ENCODE data around the gene EXOC8.

The EXOC8 gene

GRCh38 chr1:231334079-231334666, 3.5 kb downstream of the EXOC8 start:
- no peak for TF ChIP-seq MAX (IDR thresholded peaks at IDR 0.05)
- TF ChIP-seq TAF1 (IDR thresholded peaks at IDR 0.05; ENCODE audit: low read depth): no peak
- TF ChIP-seq USF1 (IDR thresholded peaks at IDR 0.05): no peak
- TF ChIP-seq FOXM1 (IDR thresholded peaks at IDR 0.05; ENCODE audit: borderline replicate concordance, low read depth): no peak
- TF ChIP-seq REST (IDR thresholded peaks at IDR 0.05; ENCODE audit: low read depth): no peak
- TF ChIP-seq NFIC (IDR thresholded peaks at IDR 0.05): no peak
- no peak for TF ChIP-seq YY1 (IDR thresholded peaks at IDR 0.05; ENCODE audit: low read depth)

GRCh38 chr1:231332761-231333160, 4.9 kb downstream of the EXOC8 start:
- TF ChIP-seq MAX (IDR thresholded peaks at IDR 0.05): no peak
- TF ChIP-seq YY1 (IDR thresholded peaks at IDR 0.05; ENCODE audit: low read depth): no peak
- no peak for TF ChIP-seq CREB1 (IDR thresholded peaks at IDR 0.05; ENCODE audit: low read depth)
- TF ChIP-seq EP300 (IDR thresholded peaks at IDR 0.05; ENCODE audit: borderline replicate concordance): no peak
- TF ChIP-seq REST (IDR thresholded peaks at IDR 0.05; ENCODE audit: low read depth): no peak
- no peak for TF ChIP-seq TCF12 (IDR thresholded peaks at IDR 0.05; ENCODE audit: low read depth)
- TF ChIP-seq CEBPB (IDR thresholded peaks at IDR 0.05): no peak
- TF ChIP-seq ZBTB7A (IDR thresholded peaks at IDR 0.05; ENCODE audit: low read depth): no peak
- no peak for TF ChIP-seq USF1 (IDR thresholded peaks at IDR 0.05)
- TF ChIP-seq NFIC (IDR thresholded peaks at IDR 0.05): no peak
- TF ChIP-seq FOXM1 (IDR thresholded peaks at IDR 0.05; ENCODE audit: borderline replicate concordance, low read depth): no peak
- TF ChIP-seq TAF1 (IDR thresholded peaks at IDR 0.05; ENCODE audit: low read depth): no peak
- no peak for TF ChIP-seq EGR1 (IDR thresholded peaks at IDR 0.05)
- TF ChIP-seq TEAD4 (IDR thresholded peaks at IDR 0.05): no peak
- no peak for TF ChIP-seq RAD21 (IDR thresholded peaks at IDR 0.05; ENCODE audit: low read depth)

GRCh38 chr1:231329483-231329882, 8.2 kb downstream of the EXOC8 start:
- TF ChIP-seq CEBPB (IDR thresholded peaks at IDR 0.05): no peak
- TF ChIP-seq YY1 (IDR thresholded peaks at IDR 0.05; ENCODE audit: low read depth): no peak
- no peak for TF ChIP-seq USF1 (IDR thresholded peaks at IDR 0.05)
- no peak for TF ChIP-seq EP300 (IDR thresholded peaks at IDR 0.05; ENCODE audit: borderline replicate concordance)
- no peak for TF ChIP-seq ZBTB7A (IDR thresholded peaks at IDR 0.05; ENCODE audit: low read depth)

- no peak for TF ChIP-seq NFIC (IDR thresholded peaks at IDR 0.05)
- TF ChIP-seq EP300 (IDR thresholded peaks at IDR 0.05; ENCODE audit: borderline replicate concordance): no peak
- TF ChIP-seq EGR1 (IDR thresholded peaks at IDR 0.05): no peak
- no peak for TF ChIP-seq TAF1 (IDR thresholded peaks at IDR 0.05; ENCODE audit: low read depth)
- no peak for TF ChIP-seq FOXM1 (IDR thresholded peaks at IDR 0.05; ENCODE audit: borderline replicate concordance, low read depth)
- no peak for TF ChIP-seq TEAD4 (IDR thresholded peaks at IDR 0.05)
- TF ChIP-seq TCF12 (IDR thresholded peaks at IDR 0.05; ENCODE audit: low read depth): no peak
- no peak for TF ChIP-seq MAX (IDR thresholded peaks at IDR 0.05)
- TF ChIP-seq REST (IDR thresholded peaks at IDR 0.05; ENCODE audit: low read depth): no peak
- TF ChIP-seq CEBPB (IDR thresholded peaks at IDR 0.05): no peak
- no peak for TF ChIP-seq ZBTB7A (IDR thresholded peaks at IDR 0.05; ENCODE audit: low read depth)
- no peak for TF ChIP-seq USF1 (IDR thresholded peaks at IDR 0.05)
- no peak for TF ChIP-seq CREB1 (IDR thresholded peaks at IDR 0.05; ENCODE audit: low read depth)
- TF ChIP-seq YY1 (IDR thresholded peaks at IDR 0.05; ENCODE audit: low read depth): no peak
- no peak for TF ChIP-seq RAD21 (IDR thresholded peaks at IDR 0.05; ENCODE audit: low read depth)
These were observed 10.0 kb downstream of the EXOC8 start for GRCh38 chr1:231327617-231328016.

Data from Ishikawa (cell line).